GM23338 (cell line): ENCODE measurements around the gene AGRP.

Experiments used
- CREB1 ChIP-seq: fragments of 250-450 bp; sonication (Bioruptor Pico); IDR thresholded peaks from 2 replicates; pipeline ENCODE4 v1.5.0; 2020; ENCODE audit warnings: low read depth, mild to moderate bottlenecking, moderate library complexity
- CTCF ChIP-seq, 2 experiments: fragments of 200-600 bp in 1 of 2; sonication (generic) in 1 of 2; conservative IDR thresholded peaks; 2 replicates each; pipeline versions ENCODE4 v1.5.1 to v1.6.1; 2016 to 2017; ENCODE audit warnings: antibody characterized with exemption in 2 of 2, low read depth in 2 of 2, mild to moderate bottlenecking in 2 of 2, moderate library complexity in 1 of 2
- EZH2phosphoT487 ChIP-seq: fragments of 200-600 bp; sonication (generic); IDR thresholded peaks from one replicate; pipeline ENCODE4 v1.8.1; 2018; ENCODE audit warnings: antibody characterized with exemption; ENCODE audit not compliant: unreplicated experiment
- POLR2AphosphoS5 ChIP-seq: IDR thresholded peaks from 2 replicates; pipeline ENCODE4 v1.6.1; 2016; ENCODE audit warnings: antibody characterized with exemption, low read depth
- TF ChIP-seq, protein P1 (sequence below): IDR thresholded peaks from 2 replicates; pipeline ENCODE4 v1.6.1; 2016; ENCODE audit warnings: antibody characterized with exemption

GRCh38 chr16:67436640-67437193, 46.6 kb downstream of the AGRP start:
- TF ChIP-seq EZH2phosphoT487 (no peak), POLR2AphosphoS5 (no peak), CTCF (conservative IDR thresholded peaks at IDR 0.05; ENCODE audit: low read depth in 2 of 2) (no peak), CREB1 (CRISPR knock-in tag) (no peak)
- TF ChIP-seq, protein P1, sequence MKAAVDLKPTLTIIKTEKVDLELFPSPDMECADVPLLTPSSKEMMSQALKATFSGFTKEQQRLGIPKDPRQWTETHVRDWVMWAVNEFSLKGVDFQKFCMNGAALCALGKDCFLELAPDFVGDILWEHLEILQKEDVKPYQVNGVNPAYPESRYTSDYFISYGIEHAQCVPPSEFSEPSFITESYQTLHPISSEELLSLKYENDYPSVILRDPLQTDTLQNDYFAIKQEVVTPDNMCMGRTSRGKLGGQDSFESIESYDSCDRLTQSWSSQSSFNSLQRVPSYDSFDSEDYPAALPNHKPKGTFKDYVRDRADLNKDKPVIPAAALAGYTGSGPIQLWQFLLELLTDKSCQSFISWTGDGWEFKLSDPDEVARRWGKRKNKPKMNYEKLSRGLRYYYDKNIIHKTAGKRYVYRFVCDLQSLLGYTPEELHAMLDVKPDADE, result no peak
